ENCODE data around the gene KCNE5. TPM values are rescaled to one million over a fixed set of nuclear protein-coding genes. Genes with fewer than 3 reads are reported as not detected.
A peak's percentile ranks its signal among the peaks of the same experiment; 100 is the strongest.
"Not testable (repeated sequence)": the region's sequence is repeated elsewhere in the genome, so short reads cannot be mapped to it uniquely, and the experiment has no call there.

KCNE5 gene
- polyA plus RNA-seq (2013), result 6.2 and 7.3 TPM in 2 replicates

DNA sequence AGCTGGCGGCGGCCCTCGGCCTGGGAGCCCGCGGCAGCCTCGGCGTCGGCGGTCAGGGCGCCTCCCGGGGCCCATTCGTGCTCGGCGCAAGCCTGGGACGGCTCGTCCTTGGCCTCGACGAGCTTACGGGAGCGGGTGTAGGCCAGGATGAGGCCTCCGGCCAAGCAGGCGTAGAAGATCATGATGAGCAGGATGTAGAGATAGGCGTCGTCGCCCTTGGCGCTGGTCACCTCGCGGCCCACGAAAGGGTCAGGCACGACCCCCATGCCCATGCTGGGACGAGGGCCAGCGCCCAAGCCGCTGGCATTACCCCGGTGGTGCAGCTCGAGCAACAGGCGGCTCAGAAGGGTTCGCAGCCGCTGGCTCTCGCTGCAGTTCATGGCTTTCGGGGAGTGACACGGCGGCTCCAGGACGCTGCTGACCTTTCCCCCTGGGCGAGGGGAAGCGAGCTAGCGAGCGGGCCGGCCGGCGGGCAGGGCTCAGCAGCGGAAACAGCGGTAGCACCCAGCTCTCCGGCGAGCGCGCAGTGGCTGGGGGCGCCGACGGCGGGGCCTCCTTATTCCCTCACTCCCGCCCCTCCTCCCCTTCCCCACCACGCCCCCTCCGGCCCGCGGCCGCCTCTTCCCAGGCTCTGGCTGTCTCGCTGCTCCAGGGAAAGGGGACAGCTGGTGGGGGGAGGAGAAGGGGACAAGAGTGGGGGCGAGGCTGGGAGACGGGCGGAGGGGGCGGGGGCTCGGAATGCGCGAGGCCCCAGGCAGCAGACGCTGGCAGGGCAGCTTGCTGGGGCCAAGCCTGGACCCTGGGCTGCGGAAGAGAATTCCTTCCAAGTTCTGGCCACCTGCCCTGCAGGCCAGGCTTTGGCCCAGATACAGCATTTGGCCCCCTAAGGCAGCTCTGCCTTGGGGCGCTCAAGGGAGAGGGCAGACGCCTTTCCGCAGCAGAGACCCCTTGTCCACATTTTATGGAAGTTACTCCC is at the start of gene KCNE5:
Gene KCNE5 (minus strand): TSS at position 532 of the 976 bp plus-strand sequence. CDS start 152 bp downstream, at position 380.
- Histone ChIP-seq H3K27ac (ENCODE audit: low read depth, low read length) (peak within 1 kb of the TSS; percentile 26), H3K36me3 (ENCODE audit: control insufficient read depth in 1 of 2, insufficient read depth in 2 of 2, low read length in 2 of 2) (no peaks in the 10 kb centered on the region), H3K9ac (ENCODE audit: low read length) (no peak within 1 kb of the TSS), H3K79me2 (ENCODE audit: control insufficient read depth, insufficient read depth, low read length, poor library complexity) (no peaks in the 10 kb centered on the region), H4K91ac (ENCODE audit: low read depth, low read length) (peak within 1 kb of the TSS; percentile 26), H3K79me1 (ENCODE audit: low read length) (peaks cover 2% of the 10 kb centered on the region), H3K4me3 (ENCODE audit: low read depth, low read length) (peak within 1 kb of the TSS; percentile 50), H2AK5ac (ENCODE audit: low read length) (no peak within 1 kb of the TSS), H4K12ac (ENCODE audit: low read depth, low read length) (no peak within 1 kb of the TSS), H2AFZ (ENCODE audit: insufficient read depth, low read length, poor library complexity) (no peak within 1 kb of the TSS), H3K18ac (ENCODE audit: low read length) (no peak within 1 kb of the TSS), H3K4me1 (ENCODE audit: control insufficient read depth in 1 of 2, insufficient read depth in 2 of 2, low read length in 2 of 2) (peaks cover 0 to 7% of the 10 kb centered on the region in 2 experiments), H3K23ac (ENCODE audit: low read length) (no peak within 1 kb of the TSS), H3K14ac (ENCODE audit: low read length) (no peak within 1 kb of the TSS), H4K8ac (ENCODE audit: low read depth, low read length) (peak within 1 kb of the TSS; percentile 36), H3K9me3 (ENCODE audit: insufficient read depth, low read depth, low read length) (no peaks in the 10 kb centered on the region), H3K27me3 (ENCODE audit: insufficient read depth, low read length) (no peaks in the 10 kb centered on the region), H3K4ac (ENCODE audit: low read depth, low read length) (no peak within 1 kb of the TSS), H2BK5ac (ENCODE audit: low read depth, low read length, poor library complexity) (no peak within 1 kb of the TSS), H2BK120ac (ENCODE audit: insufficient read depth, low read length, poor library complexity) (no peak within 1 kb of the TSS), H2BK12ac (ENCODE audit: low read length) (no peak within 1 kb of the TSS), H3K4me2 (ENCODE audit: low read length) (peak within 1 kb of the TSS; percentile 69)
- peak in 1 of 2 donors; percentile 12 for DNase-seq
- no CpG with 5 or more reads among the region's 79 CpGs for WGBS (ENCODE audit: extremely low coverage, insufficient coverage, insufficient read length)

- Histone ChIP-seq H3K79me2 (ENCODE audit: control insufficient read depth, insufficient read depth, low read length, poor library complexity) (no peaks in the 10 kb centered on the region), H3K9ac (ENCODE audit: low read length) (no peak overlapping the region), H3K18ac (ENCODE audit: low read length) (no peak overlapping the region), H3K4me3 (ENCODE audit: low read depth, low read length) (no peak overlapping the region), H3K27me3 (ENCODE audit: insufficient read depth, low read length) (no peaks in the 10 kb centered on the region), H3K14ac (ENCODE audit: low read length) (no peak overlapping the region), H3K4ac (ENCODE audit: low read depth, low read length) (no peak overlapping the region), H4K91ac (ENCODE audit: low read depth, low read length) (no peak overlapping the region), H4K8ac (ENCODE audit: low read depth, low read length) (no peak overlapping the region), H3K36me3 (ENCODE audit: control insufficient read depth in 1 of 2, insufficient read depth in 2 of 2, low read length in 2 of 2) (peaks cover 7 to 8% of the 10 kb centered on the region in 2 experiments), H3K9me3 (ENCODE audit: insufficient read depth, low read depth, low read length) (no peaks in the 10 kb centered on the region), H3K4me1 (ENCODE audit: control insufficient read depth in 1 of 2, insufficient read depth in 2 of 2, low read length in 2 of 2) (no peaks in the 10 kb centered on the region), H3K79me1 (ENCODE audit: low read length) (no peaks in the 10 kb centered on the region), H2BK120ac (ENCODE audit: insufficient read depth, low read length, poor library complexity) (no peak overlapping the region), H2AFZ (ENCODE audit: insufficient read depth, low read length, poor library complexity) (no peak overlapping the region), H3K23ac (ENCODE audit: low read length) (no peak overlapping the region), H4K12ac (ENCODE audit: low read depth, low read length) (no peak overlapping the region), H3K27ac (ENCODE audit: low read depth, low read length) (no peak overlapping the region), H2BK12ac (ENCODE audit: low read length) (no peak overlapping the region), H2BK5ac (ENCODE audit: low read depth, low read length, poor library complexity) (no peak overlapping the region), H2AK5ac (ENCODE audit: low read length) (no peak overlapping the region), H3K4me2 (ENCODE audit: low read length) (no peak overlapping the region)
- no peak for DNase-seq
Measured at GRCh38 chrX:109672239-109672638, 47.3 kb upstream of the KCNE5 start.

DNA sequence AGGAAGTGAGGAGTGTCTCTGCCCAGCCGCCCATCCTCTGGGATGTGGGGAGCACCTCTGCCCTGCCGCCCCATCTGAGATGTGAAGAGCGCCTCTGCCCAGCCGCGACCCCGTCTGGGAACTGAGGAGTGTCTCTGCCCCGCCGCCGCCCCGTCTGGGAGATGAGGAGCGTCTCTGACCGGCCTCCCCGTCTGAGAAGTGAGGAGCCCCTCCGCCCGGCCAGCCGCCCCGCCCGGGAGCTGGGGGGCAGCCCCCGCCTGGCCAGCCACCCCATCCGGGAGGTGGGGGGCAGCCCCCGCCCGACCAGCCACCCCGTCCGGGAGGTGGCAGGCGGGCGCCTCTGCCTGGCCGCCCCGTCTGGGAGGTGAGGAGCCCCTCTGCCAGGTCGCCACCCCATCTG is 46.2 kb upstream of the KCNE5 start:
- not testable (repeated sequence) for H3K9me3 ChIP-seq (ENCODE audit: insufficient read depth, low read depth, low read length); H3K23ac ChIP-seq (ENCODE audit: low read length); H2BK5ac ChIP-seq (ENCODE audit: low read depth, low read length, poor library complexity); H4K8ac ChIP-seq (ENCODE audit: low read depth, low read length); H2BK120ac ChIP-seq (ENCODE audit: insufficient read depth, low read length, poor library complexity); H3K4me1 ChIP-seq (ENCODE audit: control insufficient read depth in 1 of 2, insufficient read depth in 2 of 2, low read length in 2 of 2); H3K14ac ChIP-seq (ENCODE audit: low read length); H3K4me2 ChIP-seq (ENCODE audit: low read length); H3K18ac ChIP-seq (ENCODE audit: low read length); DNase-seq; H2AFZ ChIP-seq (ENCODE audit: insufficient read depth, low read length, poor library complexity); H3K4ac ChIP-seq (ENCODE audit: low read depth, low read length); H3K36me3 ChIP-seq (ENCODE audit: control insufficient read depth in 1 of 2, insufficient read depth in 2 of 2, low read length in 2 of 2); H4K91ac ChIP-seq (ENCODE audit: low read depth, low read length); H3K9ac ChIP-seq (ENCODE audit: low read length); H3K27me3 ChIP-seq (ENCODE audit: insufficient read depth, low read length); H4K12ac ChIP-seq (ENCODE audit: low read depth, low read length); H3K27ac ChIP-seq (ENCODE audit: low read depth, low read length); H2AK5ac ChIP-seq (ENCODE audit: low read length); H3K4me3 ChIP-seq (ENCODE audit: low read depth, low read length); H2BK12ac ChIP-seq (ENCODE audit: low read length); H3K79me1 ChIP-seq (ENCODE audit: low read length); H3K79me2 ChIP-seq (ENCODE audit: control insufficient read depth, insufficient read depth, low read length, poor library complexity)
- no CpG with 5 or more reads among the region's 29 CpGs for WGBS (ENCODE audit: extremely low coverage, insufficient coverage, insufficient read length)

DNA sequence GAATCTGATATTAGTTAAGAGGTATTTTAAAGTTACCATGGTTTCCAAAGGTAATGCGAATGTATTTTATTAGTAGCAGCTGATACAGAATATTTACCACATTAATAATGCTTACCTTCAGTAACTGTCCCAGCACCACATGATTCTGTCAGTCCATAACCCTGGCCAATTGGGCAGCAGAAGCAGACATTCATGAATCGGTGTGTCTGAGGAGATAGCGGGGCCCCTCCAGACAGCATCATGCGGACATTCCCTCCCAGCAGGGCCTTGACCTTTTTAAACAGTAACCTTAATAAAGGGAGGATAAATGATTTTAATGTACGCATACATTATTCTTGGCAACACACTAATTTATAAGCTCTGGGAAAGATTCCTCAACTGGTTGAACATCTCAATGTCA is 43.0 kb upstream of the KCNE5 start:
- Histone ChIP-seq H3K27ac (ENCODE audit: low read depth, low read length) (no peak overlapping the region), H3K14ac (ENCODE audit: low read length) (no peak overlapping the region), H2AFZ (ENCODE audit: insufficient read depth, low read length, poor library complexity) (no peak overlapping the region), H3K4me3 (ENCODE audit: low read depth, low read length) (no peak overlapping the region), H2AK5ac (ENCODE audit: low read length) (no peak overlapping the region), H2BK120ac (ENCODE audit: insufficient read depth, low read length, poor library complexity) (no peak overlapping the region), H3K79me2 (ENCODE audit: control insufficient read depth, insufficient read depth, low read length, poor library complexity) (no peaks in the 10 kb centered on the region), H2BK12ac (ENCODE audit: low read length) (no peak overlapping the region), H4K91ac (ENCODE audit: low read depth, low read length) (no peak overlapping the region), H3K23ac (ENCODE audit: low read length) (no peak overlapping the region), H3K18ac (ENCODE audit: low read length) (no peak overlapping the region), H3K36me3 (ENCODE audit: control insufficient read depth in 1 of 2, insufficient read depth in 2 of 2, low read length in 2 of 2) (peaks cover 5 to 7% of the 10 kb centered on the region in 2 experiments), H3K9me3 (ENCODE audit: insufficient read depth, low read depth, low read length) (no peaks in the 10 kb centered on the region), H3K4me1 (ENCODE audit: control insufficient read depth in 1 of 2, insufficient read depth in 2 of 2, low read length in 2 of 2) (no peaks in the 10 kb centered on the region), H4K12ac (ENCODE audit: low read depth, low read length) (no peak overlapping the region), H4K8ac (ENCODE audit: low read depth, low read length) (no peak overlapping the region), H3K79me1 (ENCODE audit: low read length) (no peaks in the 10 kb centered on the region), H2BK5ac (ENCODE audit: low read depth, low read length, poor library complexity) (no peak overlapping the region), H3K4ac (ENCODE audit: low read depth, low read length) (no peak overlapping the region), H3K27me3 (ENCODE audit: insufficient read depth, low read length) (no peaks in the 10 kb centered on the region), H3K4me2 (ENCODE audit: low read length) (no peak overlapping the region), H3K9ac (ENCODE audit: low read length) (no peak overlapping the region)
- no peak for DNase-seq
- WGBS (ENCODE audit: extremely low coverage, insufficient coverage, insufficient read length), result no CpG with 5 or more reads among the region's 5 CpGs
